HepG2 (cell line): Measurements from ENCODE around the gene OPRL1. TPM values are rescaled to one million over a fixed set of nuclear protein-coding genes. Genes with fewer than 3 reads are reported as not detected.

Experiments
- ADNP ChIP-seq: sonication (generic); formaldehyde crosslinking; IDR thresholded peaks from 2 replicates; pipeline ENCODE4 v1.4.0; 2020; ENCODE audit warnings: missing genetic modification reagents
- PLRG1 ChIP-seq: fragments of 450-650 bp; conservative IDR thresholded peaks from 2 replicates; pipeline ENCODE4 v1.6.1; 2016
- SMC3 ChIP-seq: IDR thresholded peaks from 2 replicates; pipeline ENCODE4 v1.6.1; 2011; ENCODE audit warnings: low read length, improper control_type of control experiment
- TGIF2 ChIP-seq: IDR thresholded peaks from 2 replicates; pipeline ENCODE4 v1.6.1; 2016; ENCODE audit warnings: control low read depth, missing compliant biosample characterization
- ZNF326 ChIP-seq: sonication (generic); formaldehyde crosslinking; IDR thresholded peaks from 2 replicates; pipeline ENCODE4 v1.4.0; 2020; ENCODE audit warnings: missing genetic modification reagents, borderline replicate concordance
- ZNF407 ChIP-seq: sonication (generic); formaldehyde crosslinking; IDR thresholded peaks from one replicate; pipeline ENCODE4 v1.5.1; 2020; ENCODE audit warnings: mild to moderate bottlenecking, missing genetic modification reagents; ENCODE audit errors: not compliant biosample characterization
- ZNF558 ChIP-seq: sonication (generic); formaldehyde crosslinking; IDR thresholded peaks from 2 replicates; pipeline ENCODE4 v1.9.0; 2022; ENCODE audit warnings: mild to moderate bottlenecking, missing genetic modification reagents, borderline replicate concordance
- ZNF619 ChIP-seq: sonication (generic); formaldehyde crosslinking; IDR thresholded peaks from 2 replicates; pipeline ENCODE4 v1.4.0; 2020; ENCODE audit warnings: mild to moderate bottlenecking, missing genetic modification reagents
- ZNF674 ChIP-seq: sonication (generic); formaldehyde crosslinking; IDR thresholded peaks from 2 replicates; pipeline ENCODE4 v1.5.0; 2020; ENCODE audit warnings: low read depth, mild to moderate bottlenecking, missing genetic modification reagents
- ZSCAN25 ChIP-seq: sonication (generic); formaldehyde crosslinking; IDR thresholded peaks from 2 replicates; pipeline ENCODE4 v1.8.0; 2022; ENCODE audit warnings: mild to moderate bottlenecking, missing genetic modification reagents
- polyA plus RNA-seq, 8 experiments: library from polyadenylated mRNA; depleted of rRNA in 3 of 8; stranded (reverse) in 7 of 8; unstranded in 1 of 8; fragments of >200 nt; fragmentation: Illumina TruSeq in 4 of 8; extraction: Trizol in 4 of 8; gene quantifications; 2 replicates each; pipeline versions ENCODE4 v1.2.1 to v1.2.3, GENCODE V29; 2011 to 2016; ENCODE audit warnings: low read depth in 4 of 8, missing spikeins in 1 of 8, mixed read lengths in 1 of 8; ENCODE audit not compliant: insufficient read depth in 1 of 8
- total RNA-seq, 5 experiments: library from RNA; depleted of rRNA; stranded (reverse); fragments of >200 nt; fragmentation: Illumina TruSeq; extraction: Trizol; gene quantifications; 2 replicates each; pipeline ENCODE4 v1.2.3, GENCODE V29; 2016; ENCODE audit warnings: low read depth in 1 of 5
- TF ChIP-seq, protein P1 (sequence below): sonication (generic); formaldehyde crosslinking; IDR thresholded peaks from 2 replicates; pipeline ENCODE4 v1.4.0; 2020; ENCODE audit warnings: mild to moderate bottlenecking, missing genetic modification reagents
- TF ChIP-seq, protein P2 (sequence below): sonication (generic); formaldehyde crosslinking; IDR thresholded peaks from 2 replicates; pipeline ENCODE4 v1.5.0; 2020; ENCODE audit warnings: mild to moderate bottlenecking, missing genetic modification reagents
- TF ChIP-seq, protein P3 (sequence below): sonication (generic); formaldehyde crosslinking; IDR thresholded peaks from 2 replicates; pipeline ENCODE4 v1.4.0; 2020; ENCODE audit warnings: missing genetic modification reagents

OPRL1 gene
- total and polyA plus RNA-seq, 2 of the 13 experiments (the other 11 are each of a cell fraction or from before 2014, with no cell fraction given), result 0.35 to 0.71 TPM

GRCh38 chr20:64055893-64056638 is 23.8 kb upstream of the OPRL1 start (continued):
- TF ChIP-seq ZNF407 (CRISPR knock-in tag) (peak; percentile 18), TGIF2 (CRISPR knock-in tag) (peak; percentile 35; the same call in 1 of the 2 replicates), SMC3 (no peak), ZNF674 (CRISPR knock-in tag) (no peak), ZNF326 (peak; percentile 72; the same call in 1 of the 2 replicates), PLRG1 (no peak), ZNF619 (CRISPR knock-in tag) (0 out of 2 replicates have a peak, but pooled peaks have one; percentile 90), ZSCAN25 (peak; percentile 32), ZNF558 (CRISPR knock-in tag) (peak; percentile 36; the same call in 1 of the 2 replicates), ADNP (CRISPR knock-in tag) (peak; percentile 99)
- TF ChIP-seq, protein P1, sequence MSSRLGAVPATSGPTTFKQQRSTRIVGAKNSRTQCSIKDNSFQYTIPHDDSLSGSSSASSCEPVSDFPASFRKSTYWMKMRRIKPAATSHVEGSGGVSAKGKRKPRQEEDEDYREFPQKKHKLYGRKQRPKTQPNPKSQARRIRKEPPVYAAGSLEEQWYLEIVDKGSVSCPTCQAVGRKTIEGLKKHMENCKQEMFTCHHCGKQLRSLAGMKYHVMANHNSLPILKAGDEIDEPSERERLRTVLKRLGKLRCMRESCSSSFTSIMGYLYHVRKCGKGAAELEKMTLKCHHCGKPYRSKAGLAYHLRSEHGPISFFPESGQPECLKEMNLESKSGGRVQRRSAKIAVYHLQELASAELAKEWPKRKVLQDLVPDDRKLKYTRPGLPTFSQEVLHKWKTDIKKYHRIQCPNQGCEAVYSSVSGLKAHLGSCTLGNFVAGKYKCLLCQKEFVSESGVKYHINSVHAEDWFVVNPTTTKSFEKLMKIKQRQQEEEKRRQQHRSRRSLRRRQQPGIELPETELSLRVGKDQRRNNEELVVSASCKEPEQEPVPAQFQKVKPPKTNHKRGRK (CRISPR knock-in tag), result no peak
- TF ChIP-seq, protein P2, sequence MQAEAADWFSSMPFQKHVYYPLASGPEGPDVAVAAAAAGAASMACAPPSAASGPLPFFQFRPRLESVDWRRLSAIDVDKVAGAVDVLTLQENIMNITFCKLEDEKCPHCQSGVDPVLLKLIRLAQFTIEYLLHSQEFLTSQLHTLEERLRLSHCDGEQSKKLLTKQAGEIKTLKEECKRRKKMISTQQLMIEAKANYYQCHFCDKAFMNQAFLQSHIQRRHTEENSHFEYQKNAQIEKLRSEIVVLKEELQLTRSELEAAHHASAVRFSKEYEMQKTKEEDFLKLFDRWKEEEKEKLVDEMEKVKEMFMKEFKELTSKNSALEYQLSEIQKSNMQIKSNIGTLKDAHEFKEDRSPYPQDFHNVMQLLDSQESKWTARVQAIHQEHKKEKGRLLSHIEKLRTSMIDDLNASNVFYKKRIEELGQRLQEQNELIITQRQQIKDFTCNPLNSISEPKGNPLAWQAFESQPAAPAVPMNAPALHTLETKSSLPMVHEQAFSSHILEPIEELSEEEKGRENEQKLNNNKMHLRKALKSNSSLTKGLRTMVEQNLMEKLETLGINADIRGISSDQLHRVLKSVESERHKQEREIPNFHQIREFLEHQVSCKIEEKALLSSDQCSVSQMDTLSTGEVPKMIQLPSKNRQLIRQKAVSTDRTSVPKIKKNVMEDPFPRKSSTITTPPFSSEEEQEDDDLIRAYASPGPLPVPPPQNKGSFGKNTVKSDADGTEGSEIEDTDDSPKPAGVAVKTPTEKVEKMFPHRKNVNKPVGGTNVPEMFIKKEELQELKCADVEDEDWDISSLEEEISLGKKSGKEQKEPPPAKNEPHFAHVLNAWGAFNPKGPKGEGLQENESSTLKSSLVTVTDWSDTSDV (CRISPR knock-in tag), result no peak
- TF ChIP-seq, protein P3, sequence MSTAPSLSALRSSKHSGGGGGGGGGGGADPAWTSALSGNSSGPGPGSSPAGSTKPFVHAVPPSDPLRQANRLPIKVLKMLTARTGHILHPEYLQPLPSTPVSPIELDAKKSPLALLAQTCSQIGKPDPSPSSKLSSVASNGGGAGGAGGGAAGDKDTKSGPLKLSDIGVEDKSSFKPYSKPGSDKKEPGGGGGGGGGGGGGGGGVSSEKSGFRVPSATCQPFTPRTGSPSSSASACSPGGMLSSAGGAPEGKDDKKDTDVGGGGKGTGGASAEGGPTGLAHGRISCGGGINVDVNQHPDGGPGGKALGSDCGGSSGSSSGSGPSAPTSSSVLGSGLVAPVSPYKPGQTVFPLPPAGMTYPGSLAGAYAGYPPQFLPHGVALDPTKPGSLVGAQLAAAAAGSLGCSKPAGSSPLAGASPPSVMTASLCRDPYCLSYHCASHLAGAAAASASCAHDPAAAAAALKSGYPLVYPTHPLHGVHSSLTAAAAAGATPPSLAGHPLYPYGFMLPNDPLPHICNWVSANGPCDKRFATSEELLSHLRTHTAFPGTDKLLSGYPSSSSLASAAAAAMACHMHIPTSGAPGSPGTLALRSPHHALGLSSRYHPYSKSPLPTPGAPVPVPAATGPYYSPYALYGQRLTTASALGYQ (CRISPR knock-in tag), result peak; percentile 34; the same call in 1 of the 2 replicates
